K562 (cell line): ENCODE measurements around the gene ISYNA1. TPM values are rescaled to one million over a fixed set of nuclear protein-coding genes. Genes with fewer than 3 reads are reported as not detected.
A peak's percentile ranks its signal among the peaks of the same experiment; 100 is the strongest.

Experiments used
- ARNT ChIP-seq, 2 experiments: fragments of 450-650 bp; IDR thresholded peaks; 2 replicates each; pipeline ENCODE4 v1.6.1; 2016; ENCODE audit warnings: mild to moderate bottlenecking in 1 of 2
- CHD2 ChIP-seq: IDR thresholded peaks from 2 replicates; pipeline ENCODE4 v1.6.1; 2011; ENCODE audit warnings: low read depth, low read length
- COPS2 ChIP-seq: fragments of 450-650 bp; conservative IDR thresholded peaks from 2 replicates; pipeline ENCODE4 v1.6.1; 2016; ENCODE audit warnings: mild to moderate bottlenecking, moderate library complexity
- DEAF1 ChIP-seq: fragments of 450-650 bp; formaldehyde crosslinking; IDR thresholded peaks from 2 replicates; pipeline ENCODE4 v1.4.0; 2020; ENCODE audit warnings: mild to moderate bottlenecking, moderate library complexity
- ERF ChIP-seq: fragments of 450-650 bp; formaldehyde crosslinking; IDR thresholded peaks from 2 replicates; pipeline ENCODE4 v1.4.0; 2020; ENCODE audit warnings: mild to moderate bottlenecking, mixed read lengths
- FOXO4 ChIP-seq: fragments of 450-650 bp; formaldehyde crosslinking; IDR thresholded peaks from 2 replicates; pipeline ENCODE4 v1.4.0; 2020; ENCODE audit warnings: mild to moderate bottlenecking, moderate library complexity
- MAFK ChIP-seq: IDR thresholded peaks from 2 replicates; pipeline ENCODE4 v1.6.1; 2011; ENCODE audit warnings: low read length, improper control_type of control experiment
- NR1H2 ChIP-seq: sonication (generic); formaldehyde crosslinking; IDR thresholded peaks from 2 replicates; pipeline ENCODE4 v1.4.0; 2020; ENCODE audit warnings: mild to moderate bottlenecking, missing genetic modification reagents
- PHF8 ChIP-seq: fragments of 200-600 bp; sonication (generic); IDR thresholded peaks from 2 replicates; pipeline ENCODE4 v1.6.1; 2012; ENCODE audit warnings: mixed run types, mild to moderate bottlenecking, inconsistent platforms, low read length, moderate library complexity, borderline replicate concordance
- PML ChIP-seq: IDR thresholded peaks from 2 replicates; pipeline ENCODE4 v1.6.1; 2012; ENCODE audit warnings: low read length, inconsistent platforms
- POLR2B ChIP-seq: fragments of 450-650 bp; IDR thresholded peaks from 2 replicates; pipeline ENCODE4 v1.6.1; 2018; ENCODE audit warnings: low read depth; ENCODE audit not compliant: partially characterized antibody
- POLR2G ChIP-seq: fragments of 200-400 bp; formaldehyde crosslinking; IDR thresholded peaks from 2 replicates; pipeline ENCODE4 v1.6.1; 2017; ENCODE audit warnings: low read depth, mild to moderate bottlenecking, antibody characterized with exemption, low read length, moderate library complexity
- RBBP5 ChIP-seq: fragments of 200-600 bp; sonication (generic); IDR thresholded peaks from 2 replicates; pipeline ENCODE4 v1.6.1; 2012; ENCODE audit warnings: borderline replicate concordance, mild to moderate bottlenecking, low read length, control low read depth, inconsistent platforms; ENCODE audit not compliant: insufficient read depth, poor library complexity, severe bottlenecking
- RBFOX2 ChIP-seq: fragments of 200-400 bp; formaldehyde crosslinking; IDR thresholded peaks from 2 replicates; pipeline ENCODE4 v1.6.1; 2017; ENCODE audit warnings: low read depth, mild to moderate bottlenecking, low read length, moderate library complexity
- SPI1 ChIP-seq: IDR thresholded peaks from 2 replicates; pipeline ENCODE4 v1.6.1; 2011; ENCODE audit warnings: low read depth, low read length, control low read depth, borderline replicate concordance
- STAG1 ChIP-seq: sonication (generic); formaldehyde crosslinking; IDR thresholded peaks from 2 replicates; pipeline ENCODE4 v1.5.0; 2020; ENCODE audit warnings: missing genetic modification reagents, borderline replicate concordance
- TARDBP ChIP-seq: fragments of 450-650 bp; IDR thresholded peaks from 2 replicates; pipeline ENCODE4 v1.6.1; 2016
- TEAD2 ChIP-seq: fragments of 450-650 bp; IDR thresholded peaks from 2 replicates; pipeline ENCODE4 v1.6.1; 2016; ENCODE audit warnings: missing genetic modification characterization, control low read depth, missing compliant biosample characterization
- THRB ChIP-seq: fragments of 450-650 bp; formaldehyde crosslinking; conservative IDR thresholded peaks from 2 replicates; pipeline ENCODE4 v1.4.0; 2022; ENCODE audit warnings: mild to moderate bottlenecking, missing genetic modification characterization
- USF2 ChIP-seq: sonication (generic); formaldehyde crosslinking; IDR thresholded peaks from 2 replicates; pipeline ENCODE4 v1.5.0; 2020; ENCODE audit warnings: missing genetic modification reagents
- ZBED1 ChIP-seq: IDR thresholded peaks from 2 replicates; pipeline ENCODE4 v1.6.1; 2014
- ZFX ChIP-seq: sonication (generic); formaldehyde crosslinking; IDR thresholded peaks from 2 replicates; pipeline ENCODE4 v1.8.0; 2022; ENCODE audit warnings: mild to moderate bottlenecking, missing genetic modification reagents, moderate library complexity
- ZNF24 ChIP-seq: fragments of 450-650 bp; IDR thresholded peaks from 2 replicates; pipeline ENCODE4 v1.6.1; 2016
- ZNF316 ChIP-seq: fragments of 450-650 bp; IDR thresholded peaks from 2 replicates; pipeline ENCODE4 v1.6.1; 2016
- ZNF431 ChIP-seq: sonication (generic); formaldehyde crosslinking; IDR thresholded peaks from 2 replicates; pipeline ENCODE4 v1.8.0; 2022; ENCODE audit warnings: mild to moderate bottlenecking, missing genetic modification reagents
- polyA plus RNA-seq, 8 experiments: library from polyadenylated mRNA; depleted of rRNA in 4 of 8; stranded (reverse) in 5 of 8; unstranded in 3 of 8; fragments of >200 nt; fragmentation: Nextera tagmentation in 2 of 8; fragmentation: Illumina TruSeq in 1 of 8; extraction: Ambion mirVana in 2 of 8; extraction: Trizol in 1 of 8; gene quantifications; 2 replicates each; pipeline versions ENCODE4 v1.2.1 to v1.2.3, GENCODE V29; 2011 to 2014; ENCODE audit warnings: inconsistent platforms in 1 of 8, missing spikeins in 1 of 8
- total RNA-seq, 7 experiments: library from RNA; depleted of rRNA in 6 of 7; stranded (reverse); fragments of >200 nt in 6 of 7; fragmentation: Illumina TruSeq in 2 of 7; extraction: Trizol in 2 of 7; gene quantifications; 2 replicates each; pipeline versions ENCODE4 v1.2.1 to v1.2.3, GENCODE V29; 2011 to 2021; ENCODE audit warnings: low replicate concordance in 1 of 7

ISYNA1 gene
- total and polyA plus RNA-seq, 9 of the 15 experiments (the other 6 are each of a cell fraction or from before 2014, with no cell fraction given): 21.8 to 460 (median 93.2) TPM

GRCh38 chr19:18415178-18415867, 22.6 kb downstream of the ISYNA1 start (continued):
- TF ChIP-seq USF2 (CRISPR knock-in tag) (no peak), TEAD2 (tag) (peak; percentile 52; the same call in 1 of the 2 replicates), ZFX (CRISPR knock-in tag) (peak; percentile 60; the same call in 1 of the 2 replicates), SPI1 (peak; percentile 89), COPS2 (no peak), NR1H2 (CRISPR knock-in tag) (no peak), DEAF1 (CRISPR knock-in tag) (0 out of 2 replicates have a peak, but pooled peaks have one; percentile 21), RBFOX2 (peak; percentile 76), POLR2B (peak; percentile 75), MAFK (no peak), ARNT (IDR thresholded peaks at IDR 0.05) (0 out of 4 replicates have a peak, but pooled peaks have one; percentile 21 to 27), ZNF316 (no peak), PML (no peak; the same call in 1 of the 2 replicates), RBBP5 (no peak), PHF8 (peak; percentile 40; the same call in 1 of the 2 replicates), ZBED1 (peak; percentile 85; the same call in 1 of the 2 replicates), ZNF431 (CRISPR knock-in tag) (no peak), POLR2G (peak; percentile 56), STAG1 (CRISPR knock-in tag) (no peak), ERF (CRISPR knock-in tag) (peak; percentile 87; the same call in 1 of the 2 replicates), FOXO4 (CRISPR knock-in tag) (0 out of 2 replicates have a peak, but pooled peaks have one; percentile 77), TARDBP (no peak), ZNF24 (no peak), CHD2 (0 out of 2 replicates have a peak, but pooled peaks have one; percentile 11), THRB (CRISPR knock-in tag) (peak; percentile 86)
